GM08714 (cell line): ENCODE results near the gene IFI27L2.

Experiments used
- H3K4me3 ChIP-seq: fragments of 200-500 bp; sonication (Bioruptor generic); 2 replicates; pipeline ENCODE4 v1.5.1; 2014; ENCODE audit warnings: mild to moderate bottlenecking, low read length, inconsistent platforms
- ZNF274 ChIP-seq: IDR thresholded peaks from 2 replicates; pipeline ENCODE4 v1.6.1; 2012; ENCODE audit warnings: mild to moderate bottlenecking, low read depth, low read length

IFI27L2 gene

GRCh38 chr14:94129111-94129757, at the start of gene IFI27L2:
Gene IFI27L2 (minus strand): TSS chr14:94129604. CDS start chr14:94129564, 40 bp downstream.
- TF ChIP-seq ZNF274: no peak

DNA sequence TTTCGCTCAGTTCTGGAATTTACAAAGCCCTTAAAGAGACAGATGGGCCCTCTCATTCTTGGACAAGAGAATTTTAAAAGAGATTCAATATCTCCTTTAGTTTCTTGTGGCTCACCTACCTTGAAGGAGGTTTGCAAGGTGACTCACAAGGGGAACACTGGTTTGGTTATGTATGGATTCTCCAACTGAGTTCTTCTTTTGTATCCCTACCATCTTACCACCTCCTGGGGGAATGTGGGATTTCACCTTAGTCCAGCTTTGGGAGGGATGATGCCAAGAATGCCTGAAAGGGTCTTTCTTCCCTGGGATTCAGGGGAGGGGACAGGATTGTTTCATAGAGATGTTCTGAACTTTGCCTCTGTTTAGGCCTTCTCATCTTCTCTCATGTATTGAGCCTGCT, 48.4 kb upstream of the IFI27L2 start:
- no peak for TF ChIP-seq ZNF274

More at GRCh38 chr14:94129111-94129757, at the start of gene IFI27L2:
- peak within 1 kb of the TSS; percentile 77 for H3K4me3 ChIP-seq

DNA sequence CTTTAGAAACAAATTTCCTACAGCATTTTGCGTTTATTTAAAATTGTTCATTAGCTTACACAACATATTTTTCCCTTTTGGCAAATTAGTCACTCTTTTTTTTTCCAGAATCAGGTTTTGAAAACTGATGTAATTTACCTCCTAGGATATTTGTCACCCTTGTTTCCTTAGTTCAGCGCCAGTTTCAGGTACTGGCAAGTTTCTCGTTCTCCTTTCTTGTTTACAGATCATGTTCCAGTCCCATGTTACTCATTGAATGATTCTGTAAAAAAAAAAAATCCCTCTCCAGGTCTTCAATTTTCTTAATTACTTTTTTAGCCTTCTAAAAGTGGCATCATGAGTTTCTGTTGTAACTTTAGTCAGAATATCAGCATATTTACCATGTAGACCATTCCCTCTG, 47.4 kb upstream of the IFI27L2 start:
- no peak overlapping the region for H3K4me3 ChIP-seq
- no peak for TF ChIP-seq ZNF274

More for the DNA sequence above, 48.4 kb upstream of the IFI27L2 start:
- no peak overlapping the region for H3K4me3 ChIP-seq

GRCh38 chr14:94175747-94176146, 46.3 kb upstream of the IFI27L2 start:
- no peak overlapping the region for H3K4me3 ChIP-seq
- no peak for TF ChIP-seq ZNF274

- peak overlapping the region; percentile 21; the same call in 1 of the 2 replicates for H3K4me3 ChIP-seq
- TF ChIP-seq ZNF274: no peak
These were observed 45.8 kb upstream of the IFI27L2 start for GRCh38 chr14:94175011-94175745.

- TF ChIP-seq ZNF274: no peak
- peak overlapping the region; percentile 64 for H3K4me3 ChIP-seq
These were observed 45.2 kb upstream of the IFI27L2 start for GRCh38 chr14:94174604-94175010.

- peak within 1 kb of the TSS; percentile 68 for H3K4me3 ChIP-seq
- no peak for TF ChIP-seq ZNF274
These were observed 44.6 kb upstream of the IFI27L2 start, which contains the start of gene PPP4R4 for GRCh38 chr14:94173885-94174603. Gene PPP4R4 (plus strand): TSS chr14:94174322. CDS start chr14:94174466, 144 bp downstream.

DNA sequence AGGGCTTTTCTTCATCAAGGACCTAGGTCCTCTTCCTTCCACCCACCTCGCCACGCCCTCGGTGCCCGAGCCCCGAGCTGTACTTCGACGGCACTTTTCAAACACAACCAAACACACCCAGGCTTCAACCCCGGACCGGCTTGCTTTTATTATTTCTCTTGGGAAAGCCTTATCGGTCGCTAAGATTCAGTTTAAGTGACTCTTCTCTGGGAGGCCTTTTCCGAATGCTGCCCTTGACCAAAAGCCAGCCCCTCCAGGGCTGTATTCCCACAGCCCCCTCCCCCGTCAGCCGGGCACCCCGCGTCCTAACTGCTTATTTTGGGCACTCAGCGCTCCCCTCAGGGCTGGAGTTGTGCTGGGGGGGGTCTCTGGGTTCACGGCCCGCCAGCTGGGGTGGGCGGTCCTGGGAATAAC, 44.1 kb upstream of the IFI27L2 start:
- TF ChIP-seq ZNF274: no peak

GRCh38 chr14:94172545-94172944, 43.1 kb upstream of the IFI27L2 start:
- H3K4me3 ChIP-seq: no peak overlapping the region
- no peak for TF ChIP-seq ZNF274

More for the DNA sequence above, 44.1 kb upstream of the IFI27L2 start:
- H3K4me3 ChIP-seq: peak overlapping the region; percentile 68; the same call in 1 of the 2 replicates

DNA sequence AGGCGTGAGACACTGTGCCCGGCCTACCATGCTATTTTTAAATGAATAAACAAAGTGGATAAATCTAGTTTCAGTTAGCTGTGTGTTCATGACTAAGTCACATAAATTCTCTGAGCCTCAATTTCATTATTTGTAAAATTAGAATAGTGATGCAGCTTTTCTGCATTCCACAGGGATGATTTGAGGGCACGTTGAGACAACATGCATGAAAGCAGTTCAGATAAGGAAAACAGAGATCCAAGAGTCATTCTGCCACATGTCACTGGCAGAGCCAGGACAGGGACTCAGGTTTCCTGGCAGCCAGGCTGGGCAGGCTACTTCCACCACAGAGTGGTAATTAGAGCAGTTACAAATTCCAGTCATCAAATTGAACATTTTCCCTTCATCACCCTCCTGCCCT, 41.8 kb upstream of the IFI27L2 start:
- H3K4me3 ChIP-seq: no peak overlapping the region
- TF ChIP-seq ZNF274: no peak

- H3K4me3 ChIP-seq: no peak overlapping the region
- TF ChIP-seq ZNF274: no peak
These were observed 40.7 kb upstream of the IFI27L2 start for GRCh38 chr14:94170136-94170535.

DNA sequence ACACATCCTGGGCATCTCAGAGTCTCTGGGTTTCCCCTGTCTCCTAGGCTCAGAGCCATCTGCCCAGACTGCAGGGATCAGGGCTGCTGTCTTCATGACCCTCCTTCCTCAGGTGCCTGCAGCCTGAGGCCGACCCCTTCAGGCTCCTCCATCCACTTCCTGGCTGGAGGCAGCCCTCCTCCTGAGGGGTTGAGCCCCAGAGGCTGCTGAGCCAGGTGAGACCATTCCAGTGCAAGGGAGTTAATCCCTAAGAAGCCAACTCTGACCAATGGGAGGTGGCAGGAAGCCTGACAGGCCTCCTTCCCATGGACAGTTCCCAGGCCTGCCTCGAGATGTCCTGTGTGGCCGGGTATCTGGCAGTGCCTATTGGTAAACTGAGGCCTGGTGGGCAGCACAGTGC, 36.3 kb upstream of the IFI27L2 start:
- no peak for TF ChIP-seq ZNF274
- no peak overlapping the region for H3K4me3 ChIP-seq

GRCh38 chr14:94164685-94165431, 35.5 kb upstream of the IFI27L2 start:
- H3K4me3 ChIP-seq: no peak overlapping the region

GRCh38 chr14:94163796-94164195, 34.4 kb upstream of the IFI27L2 start:
- no peak for TF ChIP-seq ZNF274
- no peak overlapping the region for H3K4me3 ChIP-seq

More at GRCh38 chr14:94164685-94165431, 35.5 kb upstream of the IFI27L2 start:
- no peak for TF ChIP-seq ZNF274
